ENCODE measurements around the gene GAS2L3. TPM values are rescaled to one million over a fixed set of nuclear protein-coding genes. Genes with fewer than 3 reads are reported as not detected.

GAS2L3 gene
- total RNA-seq, 2 donors from 2014 or later: 3.3 to 10.1 TPM

DNA sequence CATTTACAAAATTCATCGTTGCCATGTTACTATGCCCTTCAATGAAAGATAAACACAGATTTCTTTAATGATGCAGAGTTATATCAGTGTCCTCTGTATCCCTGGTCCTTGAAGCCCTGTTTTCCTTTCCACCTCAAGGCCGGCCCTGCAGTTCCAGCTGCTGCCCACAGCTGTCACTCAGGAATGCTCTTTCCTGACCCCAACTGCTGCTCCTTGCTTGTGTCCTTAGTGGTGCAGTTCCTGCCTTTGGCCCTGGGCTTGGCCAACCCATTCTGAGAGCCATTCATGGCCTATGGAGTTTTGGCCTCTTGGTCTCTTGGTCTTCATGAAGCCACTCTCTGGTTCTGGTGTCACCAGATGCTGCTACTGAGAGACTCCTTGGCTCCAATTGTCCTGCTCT lies 93.1 kb downstream of the GAS2L3 start:
- Mint-ChIP-seq H3K9me3 (no peaks in the 10 kb centered on the region), H3K36me3 (ENCODE audit: low read depth) (no peaks in the 10 kb centered on the region), H3K27ac (no peak overlapping the region), H3K4me3 (no peak overlapping the region), H3K4me1 (no peaks in the 10 kb centered on the region), H3K27me3 (no peaks in the 10 kb centered on the region)
- no peak for ATAC-seq (replicated peaks)

DNA sequence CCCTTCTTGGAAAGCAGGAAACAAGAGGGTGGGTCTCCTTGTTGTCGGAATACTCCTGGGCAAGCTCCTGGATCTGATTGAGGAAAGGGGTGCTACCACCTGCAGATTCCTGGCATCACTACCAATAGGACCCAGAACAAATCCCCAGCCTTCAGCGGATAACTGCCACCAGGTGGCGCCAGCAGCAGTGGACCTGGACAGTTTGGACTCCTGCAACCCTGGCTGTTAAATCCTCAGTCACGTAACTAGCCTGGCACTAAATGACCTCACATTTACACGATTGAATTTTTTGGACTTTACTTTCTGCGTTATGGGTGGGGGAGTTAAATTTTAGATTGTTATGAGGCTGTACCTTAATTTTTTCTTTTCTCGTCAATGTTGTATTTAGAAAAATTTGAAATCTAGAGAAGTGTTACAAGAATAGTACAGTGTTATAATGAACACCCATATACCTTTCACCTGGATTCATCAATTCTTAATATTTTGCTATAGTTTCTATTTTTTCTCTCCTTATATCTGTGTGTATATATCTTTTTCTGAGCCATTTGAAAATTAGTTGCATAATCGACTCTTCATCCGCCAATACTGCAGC lies 95.6 kb downstream of the GAS2L3 start:
- ATAC-seq (replicated peaks): peak; percentile 56
- Mint-ChIP-seq H3K9me3 (no peaks in the 10 kb centered on the region), H3K27me3 (peaks cover 4% of the 10 kb centered on the region), H3K4me3 (no peak overlapping the region), H3K27ac (no peak overlapping the region), H3K4me1 (no peaks in the 10 kb centered on the region), H3K36me3 (ENCODE audit: low read depth) (no peaks in the 10 kb centered on the region)

DNA sequence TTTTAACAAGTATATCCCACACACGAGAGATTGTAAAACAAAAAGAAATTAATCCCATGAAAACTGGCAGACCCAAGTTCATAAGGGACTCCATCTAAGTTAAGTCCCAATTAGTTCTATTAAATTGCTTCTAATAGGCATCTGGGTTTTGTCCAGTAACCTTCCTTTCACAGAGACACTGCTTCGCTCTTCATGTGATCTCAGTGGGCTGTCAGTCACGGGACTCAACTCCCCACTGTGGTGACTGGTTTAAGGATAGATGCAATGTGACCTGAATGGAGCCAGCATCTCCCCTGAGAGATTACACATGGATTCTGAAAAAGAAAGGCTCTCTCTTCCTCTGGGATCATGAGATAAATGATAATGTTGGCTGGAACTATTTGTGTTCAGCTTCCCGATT lies 96.4 kb downstream of the GAS2L3 start:
- H3K9me3 Mint-ChIP-seq: no peaks in the 10 kb centered on the region
- no peaks in the 10 kb centered on the region for H3K4me1 Mint-ChIP-seq
- no peaks in the 10 kb centered on the region for H3K36me3 Mint-ChIP-seq (ENCODE audit: low read depth)
- no peak overlapping the region for H3K27ac Mint-ChIP-seq
- H3K4me3 Mint-ChIP-seq: no peak overlapping the region
- H3K27me3 Mint-ChIP-seq: peaks cover 4% of the 10 kb centered on the region
- no peak for ATAC-seq (replicated peaks)

DNA sequence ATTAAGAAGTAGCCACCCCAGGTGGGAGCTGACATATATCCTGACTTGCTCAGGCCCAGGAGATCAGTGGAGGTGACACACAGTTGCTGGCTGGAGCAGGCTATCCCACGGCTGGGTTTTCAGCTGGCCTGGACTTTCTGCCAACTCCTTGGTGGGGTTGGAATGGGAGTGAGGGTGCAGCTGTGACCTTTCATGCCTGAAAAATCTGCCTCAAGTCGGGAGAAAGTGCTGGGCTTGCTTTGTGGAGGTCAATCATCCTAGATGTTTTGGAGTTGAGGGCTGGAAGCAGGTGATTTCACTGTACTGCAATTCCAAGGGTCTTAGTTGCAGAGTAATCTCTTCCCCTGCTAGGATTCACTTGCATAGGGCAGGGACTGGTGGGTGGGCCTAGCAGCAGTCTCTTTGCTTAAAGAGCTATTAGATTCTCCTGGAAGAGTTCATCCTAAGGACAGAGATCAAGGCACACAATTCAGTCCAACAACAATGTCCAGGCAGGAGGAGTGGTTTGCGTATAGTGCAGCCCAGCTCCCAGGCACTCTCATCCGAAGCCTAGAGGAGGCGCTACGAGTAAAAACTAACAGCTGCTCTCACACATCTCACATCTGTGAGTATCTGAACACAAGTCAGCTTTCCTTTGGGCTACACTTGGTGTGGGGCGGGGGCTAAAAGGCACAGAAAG lies 98.1 kb downstream of the GAS2L3 start:
- no peak for ATAC-seq (replicated peaks)
- Mint-ChIP-seq H3K36me3 (ENCODE audit: low read depth) (no peaks in the 10 kb centered on the region), H3K4me1 (no peaks in the 10 kb centered on the region)

DNA sequence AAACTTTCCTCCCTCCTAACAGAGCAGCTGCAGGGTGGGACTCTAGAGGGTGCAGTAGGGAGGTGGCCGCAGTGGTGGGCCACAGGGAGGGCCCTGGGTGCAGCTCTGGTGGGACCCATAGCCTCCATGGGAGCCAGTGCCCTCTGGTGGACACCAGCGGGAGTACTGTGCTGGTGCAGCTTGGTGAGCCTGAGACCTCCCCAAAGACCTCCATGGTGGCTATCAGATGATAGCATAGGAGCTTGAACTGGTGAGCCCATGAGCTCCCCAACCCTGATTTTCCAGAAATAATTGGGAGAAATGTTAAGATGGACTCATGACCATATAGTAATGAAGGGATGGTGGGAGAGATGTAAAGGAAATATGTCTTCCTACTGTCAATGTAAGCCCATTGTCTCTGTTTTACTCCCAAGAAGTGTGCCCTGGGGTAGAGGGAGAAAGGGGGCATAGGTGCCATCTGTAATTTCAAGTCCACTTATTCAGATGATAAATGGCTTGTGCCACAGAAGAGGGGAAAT lies 98.7 kb downstream of the GAS2L3 start:
- peak; percentile 31 for ATAC-seq (replicated peaks)
- H3K9me3 Mint-ChIP-seq: no peaks in the 10 kb centered on the region
- H3K36me3 Mint-ChIP-seq (ENCODE audit: low read depth): no peaks in the 10 kb centered on the region
- H3K27ac Mint-ChIP-seq: no peak overlapping the region
- H3K4me3 Mint-ChIP-seq: no peak overlapping the region
- peaks cover 7% of the 10 kb centered on the region for H3K27me3 Mint-ChIP-seq
- no peaks in the 10 kb centered on the region for H3K4me1 Mint-ChIP-seq

More for the DNA sequence above, 98.1 kb downstream of the GAS2L3 start:
- no peak overlapping the region for H3K4me3 Mint-ChIP-seq
- no peak overlapping the region for H3K27ac Mint-ChIP-seq
- no peaks in the 10 kb centered on the region for H3K9me3 Mint-ChIP-seq
- H3K27me3 Mint-ChIP-seq: peaks cover 4% of the 10 kb centered on the region

DNA sequence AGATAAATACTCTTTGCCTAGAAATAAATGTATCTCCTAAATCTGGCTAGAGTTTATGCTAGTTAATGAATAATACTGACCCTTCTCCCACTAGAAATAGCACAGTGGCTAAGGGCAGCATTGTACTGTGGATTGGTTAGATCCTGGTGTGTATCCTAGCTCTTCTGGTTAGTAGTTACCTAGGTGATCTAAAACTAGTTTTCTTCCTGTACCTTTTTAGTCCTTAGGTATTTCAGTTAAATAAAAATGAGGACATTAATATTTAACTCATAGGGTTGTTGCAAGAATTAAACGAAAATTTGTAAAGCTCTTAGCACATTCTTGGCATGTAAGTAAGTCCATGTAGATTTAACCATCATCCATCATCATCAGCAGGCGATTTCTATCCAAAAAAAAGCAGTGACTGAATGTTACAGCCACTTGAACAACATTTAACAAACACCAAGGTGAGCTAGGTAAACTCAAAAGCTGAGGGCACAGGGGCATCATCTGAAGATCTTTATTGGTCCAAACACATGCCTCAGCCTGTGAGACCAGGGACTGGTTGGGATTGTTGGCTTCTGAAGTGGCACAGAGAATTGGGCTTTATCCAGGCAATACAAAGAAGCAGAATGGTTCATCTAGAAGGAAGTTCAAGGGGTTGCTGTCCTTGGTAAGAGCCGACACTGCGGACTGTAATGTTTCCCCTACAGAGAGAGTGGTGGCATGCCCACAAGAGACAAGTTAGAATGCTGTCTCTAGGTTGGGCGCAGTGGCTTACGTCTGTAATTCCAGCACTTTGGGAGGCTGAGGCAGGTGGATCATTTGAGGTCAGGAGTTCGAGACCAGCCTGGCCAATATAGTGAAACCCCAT lies 100.8 kb downstream of the GAS2L3 start:
- Mint-ChIP-seq H3K36me3 (ENCODE audit: low read depth) (no peaks in the 10 kb centered on the region), H3K4me1 (no peaks in the 10 kb centered on the region), H3K27me3 (peaks cover 14% of the 10 kb centered on the region), H3K27ac (no peak overlapping the region), H3K4me3 (no peak overlapping the region), H3K9me3 (no peaks in the 10 kb centered on the region)
- no peak for ATAC-seq (replicated peaks)

Other genes starting within 250 kb of the GAS2L3 start
- not detected for gene SLC17A8, start 216.6 kb upstream of the GAS2L3 start, total RNA-seq
- gene NR1H4, start 99.8 kb upstream of the GAS2L3 start, total RNA-seq: not detected
- gene ANO4, start 221.1 kb downstream of the GAS2L3 start, total RNA-seq: not detected

Measured in activated T-helper 17 cell treated with anti-CD3 and anti-CD28 coated beads, Interleukin-2, amount 50 U/mL, for 72 hours (primary cell).